Transverse colon (tissue), 4 donors: ENCODE results near the gene PCDHB16.
"Not testable (repeated sequence)": the region's sequence is repeated elsewhere in the genome, so short reads cannot be mapped to it uniquely, and the experiment has no call there.

Experiments used
- CTCF ChIP-seq, 5 experiments: fragments of 200-600 bp in 3 of 5; fragments of 450-650 bp in 2 of 5; sonication (generic) in 3 of 5; IDR thresholded peaks; 1 replicate in 2 of 5; 2 replicates in 3 of 5; pipeline ENCODE4 v1.5.1; 2016 to 2017; ENCODE audit warnings: antibody characterized with exemption in 5 of 5, inconsistent platforms in 3 of 5, mild to moderate bottlenecking in 2 of 5, moderate library complexity in 1 of 5
- EP300 ChIP-seq: sonication (generic); formaldehyde crosslinking; IDR thresholded peaks from one replicate; pipeline ENCODE4 v1.6.1; 2017; ENCODE audit warnings: antibody characterized with exemption, low read depth
- POLR2A ChIP-seq: fragments of 450-650 bp; IDR thresholded peaks from one replicate; pipeline ENCODE4 v1.6.1; 2016; ENCODE audit warnings: antibody characterized with exemption, mild to moderate bottlenecking, moderate library complexity
- POLR2AphosphoS5 ChIP-seq, 3 donors: sonication (generic); formaldehyde crosslinking; IDR thresholded peaks; one replicate each; pipeline ENCODE4 v1.6.1; 2016; ENCODE audit warnings: antibody characterized with exemption in 3 of 3

DNA sequence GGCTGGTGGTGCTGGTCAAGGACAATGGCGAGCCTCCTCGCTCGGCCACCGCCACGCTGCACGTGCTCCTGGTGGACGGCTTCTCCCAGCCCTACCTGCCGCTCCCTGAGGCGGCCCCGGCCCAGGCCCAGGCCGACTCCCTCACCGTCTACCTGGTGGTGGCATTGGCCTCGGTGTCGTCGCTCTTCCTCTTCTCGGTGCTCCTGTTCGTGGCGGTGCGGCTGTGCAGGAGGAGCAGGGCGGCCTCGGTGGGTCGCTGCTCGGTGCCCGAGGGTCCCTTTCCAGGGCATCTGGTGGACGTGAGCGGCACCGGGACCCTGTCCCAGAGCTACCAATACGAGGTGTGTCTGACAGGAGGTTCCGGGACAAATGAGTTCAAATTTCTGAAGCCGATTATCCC lies 43.2 kb downstream of the PCDHB16 start:
- not testable (repeated sequence) for TF ChIP-seq POLR2AphosphoS5 (IDR thresholded peaks at IDR 0.05); POLR2A; CTCF (IDR thresholded peaks at IDR 0.05); EP300
